ENCODE measurements around the gene RPAP3. TPM values are rescaled to one million over a fixed set of nuclear protein-coding genes. Genes with fewer than 3 reads are reported as not detected.

The RPAP3 gene
- total RNA-seq, 2 experiments from 2014 or later = 21.6 to 53.9 TPM

- H3K36me3 ChIP-seq (ENCODE audit: insufficient read depth, low read length) = no peaks in the 10 kb centered on the region
- H3K27ac ChIP-seq (ENCODE audit: low read depth, low read length, poor library complexity, severe bottlenecking) = no peak overlapping the region
- BruUV-seq (replicated peaks) = no TSS peak
- H3K4me2 ChIP-seq (ENCODE audit: low read length) = no peak overlapping the region
- H2AFZ ChIP-seq (ENCODE audit: low read length) = no peak overlapping the region
- TF ChIP-seq EZH2phosphoT487 (IDR thresholded peaks at IDR 0.05; ENCODE audit: borderline replicate concordance, low read depth, low read length) (no peak), CTCF (conservative IDR thresholded peaks at IDR 0.05; ENCODE audit: low read length) (no peak)
- CTCF ChIA-PET (ENCODE audit: unreplicated experiment) = interaction anchor here (1.1 to 3.8 kb wide), 2 partner anchors 10 to 34 kb away, joined by 3 to 12 read pairs; no protein-coding TSS in a partner anchor
- H3K4me1 ChIP-seq (ENCODE audit: insufficient read depth, low read length, poor library complexity, severe bottlenecking) = peaks cover 6% of the 10 kb centered on the region
- intact Hi-C loops (cut with micrococcal nuclease; ENCODE audit: unreplicated experiment) = no loop called here
- no peaks in the 10 kb centered on the region for H4K20me1 ChIP-seq (ENCODE audit: insufficient read depth, low read length)
- DNase-seq (ENCODE audit: low spot score) = no peak
- POLR2A ChIA-PET = interaction anchor here (3.5 kb wide), 1 partner anchor 9 kb away, joined by 24 read pairs; no protein-coding TSS in a partner anchor
- H3K9me3 ChIP-seq (ENCODE audit: low read length) = no peaks in the 10 kb centered on the region
- no peaks in the 10 kb centered on the region for H3K9me2 ChIP-seq (ENCODE audit: insufficient read depth, low read length)
- no peaks in the 10 kb centered on the region for H3K79me2 ChIP-seq (ENCODE audit: insufficient read depth, low read depth, low read length)
- H3K4me3 ChIP-seq (ENCODE audit: low read depth, low read length, poor library complexity, severe bottlenecking) = no peak overlapping the region
These were observed 25.9 kb upstream of the RPAP3 start for GRCh38 chr12:47731723-47732122.

- H3K4me1 ChIP-seq (ENCODE audit: insufficient read depth, low read length, poor library complexity, severe bottlenecking) = peaks cover 19% of the 10 kb centered on the region
- CTCF ChIA-PET (ENCODE audit: unreplicated experiment) = interaction anchor here (3.8 kb wide), 1 partner anchor 11 kb away, joined by 12 read pairs; no protein-coding TSS in a partner anchor
- DNase-seq (ENCODE audit: low spot score) = no peak
- POLR2A ChIA-PET = interaction anchor here (3.5 kb wide), 1 partner anchor 11 kb away, joined by 24 read pairs; no protein-coding TSS in a partner anchor
- H2AFZ ChIP-seq (ENCODE audit: low read length) = no peak overlapping the region
- no peaks in the 10 kb centered on the region for H4K20me1 ChIP-seq (ENCODE audit: insufficient read depth, low read length)
- H3K9me3 ChIP-seq (ENCODE audit: low read length) = no peaks in the 10 kb centered on the region
- no peak overlapping the region for H3K27ac ChIP-seq (ENCODE audit: low read depth, low read length, poor library complexity, severe bottlenecking)
- BruUV-seq (replicated peaks) = no TSS peak
- no peaks in the 10 kb centered on the region for H3K9me2 ChIP-seq (ENCODE audit: insufficient read depth, low read length)
- H3K36me3 ChIP-seq (ENCODE audit: insufficient read depth, low read length) = no peaks in the 10 kb centered on the region
- H3K4me3 ChIP-seq (ENCODE audit: low read depth, low read length, poor library complexity, severe bottlenecking) = no peak overlapping the region
- H3K4me2 ChIP-seq (ENCODE audit: low read length) = no peak overlapping the region
- TF ChIP-seq EZH2phosphoT487 (IDR thresholded peaks at IDR 0.05; ENCODE audit: borderline replicate concordance, low read depth, low read length) (no peak), CTCF (conservative IDR thresholded peaks at IDR 0.05; ENCODE audit: low read length) (no peak)
- intact Hi-C loops (cut with micrococcal nuclease; ENCODE audit: unreplicated experiment) = no loop called here
- H3K79me2 ChIP-seq (ENCODE audit: insufficient read depth, low read depth, low read length) = no peaks in the 10 kb centered on the region
These were observed 24.5 kb upstream of the RPAP3 start for GRCh38 chr12:47730341-47730744.

GRCh38 chr12:47729233-47729632 lies 23.4 kb upstream of the RPAP3 start:
- no peaks in the 10 kb centered on the region for H4K20me1 ChIP-seq (ENCODE audit: insufficient read depth, low read length)
- H3K36me3 ChIP-seq (ENCODE audit: insufficient read depth, low read length) = no peaks in the 10 kb centered on the region
- DNase-seq (ENCODE audit: low spot score) = no peak
- intact Hi-C loops (cut with micrococcal nuclease; ENCODE audit: unreplicated experiment) = no loop called here
- ChIA-PET POLR2A (interaction anchor here (0.6 kb wide), 1 partner anchor 61 kb away, joined by 4 read pairs; no protein-coding TSS in a partner anchor), CTCF (ENCODE audit: unreplicated experiment) (no interaction called here)
- peaks cover 19% of the 10 kb centered on the region for H3K4me1 ChIP-seq (ENCODE audit: insufficient read depth, low read length, poor library complexity, severe bottlenecking)
- no peaks in the 10 kb centered on the region for H3K9me3 ChIP-seq (ENCODE audit: low read length)
- H3K4me3 ChIP-seq (ENCODE audit: low read depth, low read length, poor library complexity, severe bottlenecking) = no peak overlapping the region
- no peaks in the 10 kb centered on the region for H3K9me2 ChIP-seq (ENCODE audit: insufficient read depth, low read length)
- no peak for TF ChIP-seq CTCF (conservative IDR thresholded peaks at IDR 0.05; ENCODE audit: low read length)
- no TSS peak for BruUV-seq (replicated peaks)
- no peak overlapping the region for H3K27ac ChIP-seq (ENCODE audit: low read depth, low read length, poor library complexity, severe bottlenecking)
- no peak overlapping the region for H3K4me2 ChIP-seq (ENCODE audit: low read length)
- no peaks in the 10 kb centered on the region for H3K79me2 ChIP-seq (ENCODE audit: insufficient read depth, low read depth, low read length)
- H2AFZ ChIP-seq (ENCODE audit: low read length) = no peak overlapping the region
